Stimulated activated naive CD8-positive, alpha-beta T cell treated with anti-CD3 and anti-CD28 coated beads, Interleukin-15, Interleukin-2, amounts not matched to agents 100 ng/mL and 50 ng/mL, for 24 hours (primary cell): ENCODE data around the gene GALNT10.

Experiments
- H3K27ac Mint-ChIP-seq: one replicate; pipeline ENCODE4 v1.8.0; 2021; ENCODE audit warnings: mild to moderate bottlenecking, mixed read lengths
- H3K27me3 Mint-ChIP-seq: one replicate; pipeline ENCODE4 v1.8.0; 2021; ENCODE audit warnings: mixed read lengths
- H3K36me3 Mint-ChIP-seq: one replicate; pipeline ENCODE4 v1.8.0; 2021; ENCODE audit warnings: low read depth, mixed read lengths
- H3K4me1 Mint-ChIP-seq: one replicate; pipeline ENCODE4 v1.8.0; 2021; ENCODE audit warnings: low read depth, mixed read lengths
- H3K4me3 Mint-ChIP-seq: one replicate; pipeline ENCODE4 v1.8.0; 2021; ENCODE audit warnings: mild to moderate bottlenecking, mixed read lengths
- H3K9me3 Mint-ChIP-seq: one replicate; pipeline ENCODE4 v1.8.0; 2021; ENCODE audit warnings: mixed read lengths

GALNT10 gene

GRCh38 chr5:154312576-154312975 is 122.0 kb downstream of the GALNT10 start:
- H3K27me3 Mint-ChIP-seq = no peaks in the 10 kb centered on the region
- H3K4me3 Mint-ChIP-seq = no peak overlapping the region
- no peaks in the 10 kb centered on the region for H3K9me3 Mint-ChIP-seq
- no peak overlapping the region for H3K27ac Mint-ChIP-seq
- peaks cover 25% of the 10 kb centered on the region for H3K36me3 Mint-ChIP-seq
- peaks cover 32% of the 10 kb centered on the region for H3K4me1 Mint-ChIP-seq

DNA sequence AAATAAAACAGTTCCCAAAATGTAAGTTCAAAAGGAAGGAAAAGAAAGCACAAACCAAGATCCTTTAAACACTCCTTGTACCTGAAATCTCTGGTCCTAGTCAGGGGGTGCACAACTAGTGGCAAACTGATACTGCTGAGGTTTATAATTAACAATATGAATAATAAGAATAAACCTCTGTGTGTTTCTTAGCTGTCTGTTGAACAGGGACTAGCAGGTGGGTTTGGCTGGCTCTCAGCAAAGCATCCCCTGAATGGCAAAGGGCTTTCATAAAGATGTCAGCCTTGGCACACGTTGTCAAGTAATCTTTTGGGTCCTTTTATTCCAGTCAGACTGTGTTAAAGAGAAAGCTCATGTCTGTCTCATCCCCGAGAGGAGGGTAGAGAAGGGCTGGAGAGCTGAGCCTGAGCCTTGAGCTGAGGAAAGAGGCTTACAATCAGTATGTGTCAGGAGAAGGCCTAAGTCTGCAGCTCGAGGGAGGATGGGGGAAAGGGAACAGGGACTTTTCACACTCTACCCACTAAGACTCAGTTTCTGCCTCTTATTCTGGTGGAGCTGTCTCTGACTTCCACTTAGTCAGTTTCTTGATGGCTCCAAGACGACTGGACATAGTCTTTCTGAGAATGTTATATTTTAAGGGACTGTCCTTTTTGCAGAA is 123.0 kb downstream of the GALNT10 start:
- Mint-ChIP-seq H3K27me3 (no peaks in the 10 kb centered on the region), H3K4me1 (peaks cover 32% of the 10 kb centered on the region), H3K27ac (no peak overlapping the region), H3K36me3 (peaks cover 29% of the 10 kb centered on the region), H3K4me3 (no peak overlapping the region), H3K9me3 (no peaks in the 10 kb centered on the region)

GRCh38 chr5:154315196-154315595 is 124.7 kb downstream of the GALNT10 start:
- Mint-ChIP-seq H3K36me3 (peaks cover 16% of the 10 kb centered on the region), H3K27me3 (no peaks in the 10 kb centered on the region), H3K4me3 (no peak overlapping the region), H3K4me1 (peaks cover 16% of the 10 kb centered on the region), H3K9me3 (no peaks in the 10 kb centered on the region), H3K27ac (no peak overlapping the region)

- peaks cover 15% of the 10 kb centered on the region for H3K36me3 Mint-ChIP-seq
- no peak overlapping the region for H3K27ac Mint-ChIP-seq
- peaks cover 16% of the 10 kb centered on the region for H3K4me1 Mint-ChIP-seq
- H3K4me3 Mint-ChIP-seq = no peak overlapping the region
- H3K27me3 Mint-ChIP-seq = no peaks in the 10 kb centered on the region
- H3K9me3 Mint-ChIP-seq = no peaks in the 10 kb centered on the region
These were observed 125.2 kb downstream of the GALNT10 start for GRCh38 chr5:154315756-154316155.

DNA sequence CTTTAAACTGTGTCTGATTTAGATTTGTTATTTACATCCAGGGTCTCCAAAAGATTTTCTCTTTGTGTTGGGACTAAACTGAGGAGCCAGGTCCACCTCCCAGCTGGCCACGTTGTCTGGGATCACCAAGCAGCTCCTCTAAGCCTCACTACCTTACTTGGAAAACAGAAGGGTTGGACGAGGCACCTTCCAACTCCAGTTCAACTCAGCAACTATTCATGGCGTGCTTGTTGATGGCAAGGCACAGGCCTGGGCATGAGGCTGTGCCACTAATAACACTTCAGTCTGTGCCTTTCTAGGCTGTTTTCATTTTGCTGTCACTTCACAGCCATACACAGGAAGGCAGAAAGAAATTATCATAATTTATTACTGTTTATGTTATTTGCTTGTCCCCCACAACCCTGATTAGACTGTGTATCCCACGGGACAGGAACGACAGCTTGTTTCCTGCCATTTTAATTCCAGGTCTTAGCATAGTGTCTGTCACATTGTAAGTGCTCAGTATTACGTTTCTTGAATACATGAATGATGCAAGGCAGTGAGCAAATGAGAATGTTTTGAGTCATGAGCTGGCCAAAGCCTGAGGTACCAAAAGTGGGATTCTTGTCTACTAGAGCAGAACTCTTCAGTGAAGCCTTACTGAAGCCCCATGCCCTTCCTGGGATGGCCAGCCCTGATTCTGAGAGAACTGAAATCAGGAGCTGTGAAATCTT is 125.8 kb downstream of the GALNT10 start:
- peaks cover 10% of the 10 kb centered on the region for H3K4me1 Mint-ChIP-seq
- H3K4me3 Mint-ChIP-seq = no peak overlapping the region
- H3K27ac Mint-ChIP-seq = no peak overlapping the region
- H3K27me3 Mint-ChIP-seq = no peaks in the 10 kb centered on the region
- peaks cover 9% of the 10 kb centered on the region for H3K36me3 Mint-ChIP-seq
- no peaks in the 10 kb centered on the region for H3K9me3 Mint-ChIP-seq

DNA sequence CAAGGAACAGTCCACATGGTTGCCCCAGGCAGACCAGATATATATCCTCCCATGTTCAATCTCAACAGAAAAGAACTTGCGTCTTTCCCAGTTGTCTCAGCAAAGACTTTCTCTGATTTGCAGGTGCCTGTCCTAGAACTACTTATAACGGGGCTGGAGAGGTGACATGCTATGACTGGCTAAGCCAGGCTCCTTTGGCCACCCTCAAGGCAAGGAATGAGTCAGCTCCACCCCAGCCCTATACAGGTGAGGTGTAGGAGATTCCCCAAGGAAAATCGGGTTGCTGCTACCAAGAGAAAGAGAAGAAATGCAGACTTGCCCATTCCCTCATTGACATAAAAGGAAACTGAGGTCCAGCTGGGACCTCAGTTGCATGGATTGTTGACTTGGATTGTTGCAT is 127.4 kb downstream of the GALNT10 start:
- Mint-ChIP-seq H3K9me3 (no peaks in the 10 kb centered on the region), H3K27ac (no peak overlapping the region), H3K4me3 (no peak overlapping the region), H3K4me1 (peaks cover 3% of the 10 kb centered on the region), H3K36me3 (peaks cover 4% of the 10 kb centered on the region), H3K27me3 (no peaks in the 10 kb centered on the region)

GRCh38 chr5:154318691-154319090 is 128.2 kb downstream of the GALNT10 start:
- Mint-ChIP-seq H3K36me3 (peaks cover 9% of the 10 kb centered on the region), H3K9me3 (no peaks in the 10 kb centered on the region), H3K27me3 (no peaks in the 10 kb centered on the region), H3K27ac (peak overlapping the region; percentile 32), H3K4me3 (no peak overlapping the region), H3K4me1 (peaks cover 3% of the 10 kb centered on the region)

DNA sequence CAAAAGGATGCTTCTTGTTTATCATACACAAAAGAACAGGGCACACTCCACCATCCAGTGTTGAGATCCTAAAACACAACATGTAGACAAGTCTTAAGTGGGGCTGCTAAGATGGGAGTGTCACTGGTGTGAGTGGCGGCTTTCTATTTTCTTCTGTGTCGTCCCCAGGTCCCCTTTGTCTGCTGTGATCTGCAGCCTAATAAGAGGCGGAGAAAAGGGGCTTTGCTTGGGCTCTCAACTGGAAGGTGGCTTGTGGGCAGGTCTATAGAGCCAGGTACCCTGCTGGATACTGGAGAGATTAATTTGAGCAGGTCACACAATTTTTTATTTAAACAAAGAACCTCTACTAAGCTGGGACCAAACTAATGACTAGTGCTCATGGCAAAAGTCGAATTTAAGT is 129.2 kb downstream of the GALNT10 start:
- peaks cover 3% of the 10 kb centered on the region for H3K4me1 Mint-ChIP-seq
- H3K4me3 Mint-ChIP-seq = no peak overlapping the region
- no peaks in the 10 kb centered on the region for H3K27me3 Mint-ChIP-seq
- no peaks in the 10 kb centered on the region for H3K9me3 Mint-ChIP-seq
- peaks cover 20% of the 10 kb centered on the region for H3K36me3 Mint-ChIP-seq
- no peak overlapping the region for H3K27ac Mint-ChIP-seq

GRCh38 chr5:154320224-154321089 is 129.9 kb downstream of the GALNT10 start:
- Mint-ChIP-seq H3K36me3 (peaks cover 20% of the 10 kb centered on the region), H3K9me3 (no peaks in the 10 kb centered on the region), H3K4me3 (no peak overlapping the region), H3K4me1 (peaks cover 3% of the 10 kb centered on the region), H3K27ac (no peak overlapping the region), H3K27me3 (no peaks in the 10 kb centered on the region)

DNA sequence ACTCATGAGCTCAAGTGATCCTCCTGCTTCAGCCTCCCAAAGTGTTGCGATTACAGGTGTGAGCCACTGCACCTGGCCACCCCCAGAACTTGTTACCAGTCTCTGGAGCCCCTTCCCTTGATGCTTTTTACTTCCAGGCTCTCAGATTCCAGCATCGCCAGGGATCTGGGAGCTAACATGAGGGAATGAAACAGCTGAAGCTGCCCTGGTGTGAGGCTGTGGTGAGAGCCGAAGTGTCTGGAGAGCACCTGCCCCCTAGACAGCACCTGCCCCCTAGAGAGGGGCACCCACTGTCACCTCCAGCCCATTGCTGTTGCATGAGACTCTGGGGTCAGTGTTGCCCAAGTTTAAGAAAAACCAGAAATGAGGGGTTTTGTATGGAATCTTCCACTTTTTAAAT is 131.0 kb downstream of the GALNT10 start:
- no peaks in the 10 kb centered on the region for H3K27me3 Mint-ChIP-seq
- no peak overlapping the region for H3K4me3 Mint-ChIP-seq
- H3K36me3 Mint-ChIP-seq = peaks cover 20% of the 10 kb centered on the region
- no peaks in the 10 kb centered on the region for H3K9me3 Mint-ChIP-seq
- no peak overlapping the region for H3K27ac Mint-ChIP-seq
- H3K4me1 Mint-ChIP-seq = peaks cover 3% of the 10 kb centered on the region

DNA sequence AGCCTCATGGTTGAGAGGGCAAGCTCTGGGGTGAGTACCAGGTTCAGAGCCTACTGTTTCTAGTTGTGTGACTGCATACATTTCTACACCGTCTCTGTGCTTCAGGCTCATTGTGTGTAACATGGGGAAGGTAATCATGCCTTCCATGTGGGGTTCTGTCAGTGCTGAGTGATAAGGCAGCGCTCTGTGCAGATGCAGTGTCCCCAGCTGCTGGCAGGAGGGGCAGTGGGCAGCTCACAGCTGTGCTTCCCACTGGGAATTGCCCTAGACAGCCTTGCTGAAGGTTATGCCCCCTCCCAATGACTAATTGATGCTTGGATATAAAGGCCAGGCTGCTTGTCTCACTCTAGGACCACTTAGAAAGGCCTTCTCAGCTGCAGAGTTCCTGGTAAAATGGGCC is 133.5 kb downstream of the GALNT10 start:
- Mint-ChIP-seq H3K27ac (no peak overlapping the region), H3K4me3 (no peak overlapping the region)

DNA sequence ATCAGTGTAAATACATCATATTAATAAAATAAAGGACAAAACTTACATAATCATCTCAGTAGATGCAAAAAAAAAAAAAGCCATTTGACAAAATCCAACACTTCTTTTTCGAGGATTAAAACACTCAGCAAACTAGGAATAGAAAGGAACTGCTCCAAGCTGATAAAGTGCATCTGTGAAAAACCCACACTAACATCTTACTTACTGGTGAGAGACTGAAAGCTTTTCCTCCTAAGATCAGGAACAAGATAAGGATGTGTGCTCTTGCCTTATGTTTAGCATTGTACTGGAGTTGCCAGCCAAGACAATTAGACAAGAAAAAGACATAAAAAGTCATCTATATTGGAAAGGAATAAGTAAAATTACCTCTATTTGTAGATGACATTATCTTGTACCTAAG is 135.0 kb downstream of the GALNT10 start:
- Mint-ChIP-seq H3K27me3 (no peaks in the 10 kb centered on the region), H3K27ac (no peak overlapping the region), H3K9me3 (no peaks in the 10 kb centered on the region), H3K4me1 (peaks cover under 1% of the 10 kb centered on the region), H3K36me3 (peaks cover 29% of the 10 kb centered on the region), H3K4me3 (no peak overlapping the region)

More for the DNA sequence above, 133.5 kb downstream of the GALNT10 start:
- no peaks in the 10 kb centered on the region for H3K27me3 Mint-ChIP-seq
- H3K4me1 Mint-ChIP-seq = peaks cover 3% of the 10 kb centered on the region
- H3K9me3 Mint-ChIP-seq = no peaks in the 10 kb centered on the region
- peaks cover 16% of the 10 kb centered on the region for H3K36me3 Mint-ChIP-seq

DNA sequence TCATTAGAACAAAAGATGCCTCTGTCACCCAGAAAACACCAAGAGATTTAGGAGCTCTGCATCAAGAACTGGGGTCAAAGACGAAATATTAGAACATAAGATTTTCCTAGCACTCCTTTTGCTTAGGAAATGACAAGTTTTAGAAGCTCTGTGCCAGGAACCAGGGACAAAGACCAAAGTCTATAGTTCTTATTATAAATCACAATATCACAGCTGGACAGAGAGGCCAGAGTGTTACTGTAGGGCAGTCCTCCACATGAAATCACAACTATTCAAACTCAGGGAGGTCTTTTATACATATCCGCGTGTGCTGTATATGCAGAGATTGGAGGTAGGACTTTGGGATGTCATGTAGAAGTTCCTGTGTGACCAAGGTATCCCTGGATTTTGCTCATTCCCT is 138.5 kb downstream of the GALNT10 start:
- no peaks in the 10 kb centered on the region for H3K27me3 Mint-ChIP-seq
- H3K9me3 Mint-ChIP-seq = no peaks in the 10 kb centered on the region
- H3K27ac Mint-ChIP-seq = no peak overlapping the region
- peaks cover 44% of the 10 kb centered on the region for H3K36me3 Mint-ChIP-seq
- no peak overlapping the region for H3K4me3 Mint-ChIP-seq
- H3K4me1 Mint-ChIP-seq = no peaks in the 10 kb centered on the region

DNA sequence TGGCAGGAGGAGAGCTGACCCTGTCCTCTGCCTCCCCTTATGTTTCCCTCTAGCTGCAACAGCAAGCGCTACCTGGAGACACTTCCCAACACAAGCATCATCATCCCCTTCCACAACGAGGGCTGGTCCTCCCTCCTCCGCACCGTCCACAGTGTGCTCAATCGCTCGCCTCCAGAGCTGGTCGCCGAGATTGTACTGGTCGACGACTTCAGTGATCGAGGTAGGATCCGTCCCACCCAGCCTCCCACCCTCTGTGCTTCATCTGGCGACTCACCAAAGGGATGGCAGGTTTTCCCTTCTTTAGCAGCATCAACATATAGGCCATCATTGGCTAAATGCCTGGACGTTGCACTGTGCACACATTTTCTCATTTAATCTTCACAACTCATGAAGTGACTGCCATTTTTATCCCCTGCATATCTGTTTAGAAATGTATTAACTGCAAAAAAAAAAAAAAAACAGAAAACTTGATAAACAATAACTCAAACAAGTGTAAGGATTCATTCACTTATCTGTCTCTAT is 139.0 kb downstream of the GALNT10 start:
- H3K36me3 Mint-ChIP-seq = peaks cover 44% of the 10 kb centered on the region
- no peaks in the 10 kb centered on the region for H3K27me3 Mint-ChIP-seq
- H3K4me3 Mint-ChIP-seq = no peak overlapping the region
- H3K4me1 Mint-ChIP-seq = no peaks in the 10 kb centered on the region
- H3K9me3 Mint-ChIP-seq = no peaks in the 10 kb centered on the region
- H3K27ac Mint-ChIP-seq = no peak overlapping the region
